Measurements from ENCODE around the gene TARS1.

The TARS1 gene

GRCh38 chr5:33440482-33441240 lies at the start of gene TARS1:
Gene TARS1, plus strand, starts transcription at chr5:33440965. Its CDS starts 122 bp downstream, at chr5:33441087.
- peak; percentile 93 for DNase-seq

- no peak for DNase-seq
Observed at GRCh38 chr5:33398501-33398900, 42.3 kb upstream of the TARS1 start.

- no peak for DNase-seq
Observed at GRCh38 chr5:33400675-33401074, 40.1 kb upstream of the TARS1 start.

- DNase-seq: no peak
Observed at GRCh38 chr5:33401482-33402390, 39.0 kb upstream of the TARS1 start.

- DNase-seq: no peak
Observed at GRCh38 chr5:33403187-33403586, 37.6 kb upstream of the TARS1 start.

- DNase-seq: no peak
Observed at GRCh38 chr5:33408816-33409215, 31.9 kb upstream of the TARS1 start.

GRCh38 chr5:33409435-33410170 lies 31.2 kb upstream of the TARS1 start:
- no peak for DNase-seq

GRCh38 chr5:33410221-33410620 lies 30.5 kb upstream of the TARS1 start:
- no peak for DNase-seq

GRCh38 chr5:33411498-33411897 lies 29.3 kb upstream of the TARS1 start:
- DNase-seq: no peak

- DNase-seq: no peak
Observed at GRCh38 chr5:33415811-33416354, 24.9 kb upstream of the TARS1 start.

- DNase-seq: no peak
Observed at GRCh38 chr5:33417632-33418031, 23.1 kb upstream of the TARS1 start.

GRCh38 chr5:33420946-33421345 lies 19.8 kb upstream of the TARS1 start:
- no peak for DNase-seq

GRCh38 chr5:33422191-33422590 lies 18.6 kb upstream of the TARS1 start:
- DNase-seq: no peak

GRCh38 chr5:33423018-33423630 lies 17.6 kb upstream of the TARS1 start:
- no peak for DNase-seq

GRCh38 chr5:33425314-33425713 lies 15.5 kb upstream of the TARS1 start:
- DNase-seq: no peak

- DNase-seq: no peak
Observed at GRCh38 chr5:33430983-33431382, 9.8 kb upstream of the TARS1 start.

- no peak for DNase-seq
Observed at GRCh38 chr5:33432656-33433055, 8.1 kb upstream of the TARS1 start.

GRCh38 chr5:33433303-33434240 lies 7.2 kb upstream of the TARS1 start:
- DNase-seq: no peak

GRCh38 chr5:33435893-33436490 lies 4.8 kb upstream of the TARS1 start:
- peak; percentile 58 for DNase-seq

GRCh38 chr5:33438996-33439395 lies 1.8 kb upstream of the TARS1 start:
- DNase-seq: no peak

GRCh38 chr5:33439905-33440481 lies 772 bp upstream of the TARS1 start:
- DNase-seq: no peak
